ENCODE results near the gene GLTPD2.

The GLTPD2 gene

DNA sequence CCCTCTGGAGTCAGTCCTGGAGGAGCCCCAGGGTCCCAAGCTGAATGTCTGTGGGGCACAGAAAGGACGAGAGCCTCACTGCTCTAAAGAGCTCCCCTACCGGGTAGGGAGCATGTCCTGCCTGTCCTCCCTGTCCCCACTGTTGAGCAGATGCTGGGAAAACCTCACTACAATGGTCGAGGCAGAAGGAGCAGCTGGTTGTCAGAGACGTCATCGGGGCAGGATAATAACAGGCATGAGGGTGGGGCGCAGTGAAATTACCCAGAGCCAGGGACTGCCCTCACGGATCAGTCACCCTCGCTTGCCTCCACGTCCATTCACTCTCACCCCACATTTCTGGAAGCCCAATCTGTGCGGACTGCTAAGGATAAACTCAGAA is 16.5 kb upstream of the GLTPD2 start:
- H3K4me3 ChIP-seq (ENCODE audit: low read depth in 1 of 2, low read length in 2 of 2), result no peak overlapping the region
- H3K9me3 ChIP-seq (ENCODE audit: control insufficient read depth in 1 of 2, low read length in 2 of 2), result no peaks in the 10 kb centered on the region
- H3K27me3 ChIP-seq (ENCODE audit: low read depth, low read length), result no peaks in the 10 kb centered on the region
- H3K36me3 ChIP-seq (ENCODE audit: control insufficient read depth in 1 of 2, insufficient read depth in 2 of 2, low read length in 2 of 2), result no peaks in the 10 kb centered on the region
- H3K27ac ChIP-seq (ENCODE audit: low read length), result peak overlapping the region; percentile 74
- no peaks in the 10 kb centered on the region for H3K4me1 ChIP-seq (ENCODE audit: control insufficient read depth in 1 of 2, insufficient read depth in 2 of 2, low read length in 2 of 2)

DNA sequence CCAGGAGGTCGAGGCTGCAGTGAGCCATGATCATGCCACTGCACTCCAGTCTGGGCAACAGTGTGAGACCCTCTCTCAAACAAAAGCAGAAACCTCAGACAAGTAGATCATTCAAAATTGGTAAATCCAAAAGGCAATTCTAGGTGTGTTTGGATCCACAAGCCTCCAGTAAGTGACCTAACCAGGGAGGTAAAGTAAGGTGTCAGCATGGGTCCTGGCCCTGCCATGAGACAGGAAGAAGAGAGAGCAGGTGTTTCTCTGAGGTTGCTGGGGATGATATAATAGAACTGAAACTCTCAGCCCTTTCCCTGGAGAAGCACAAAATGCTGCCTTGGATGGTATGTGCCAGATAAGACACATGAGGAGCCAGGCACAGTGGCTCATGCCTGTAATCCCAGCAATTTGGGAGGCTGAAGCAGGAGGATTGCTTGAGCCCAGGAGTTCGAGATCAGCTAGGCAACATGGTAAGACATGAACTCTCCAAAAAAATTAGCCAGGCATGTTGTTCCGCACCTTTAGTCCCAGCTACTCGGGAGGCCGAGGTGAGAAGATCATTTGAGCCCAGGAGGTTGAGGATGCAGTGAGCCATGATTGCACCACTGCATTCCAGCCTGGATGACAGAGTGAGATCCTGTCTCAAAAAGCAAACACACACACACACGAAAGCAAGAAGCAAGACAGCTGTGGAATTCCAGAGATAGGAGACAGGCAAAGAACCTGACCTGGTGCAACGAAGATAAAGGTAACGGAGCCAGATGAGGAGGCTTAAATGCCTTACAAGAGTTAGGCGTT is 10.6 kb upstream of the GLTPD2 start:
- Histone ChIP-seq H3K36me3 (ENCODE audit: control insufficient read depth in 1 of 2, insufficient read depth in 2 of 2, low read length in 2 of 2) (no peaks in the 10 kb centered on the region), H3K9me3 (ENCODE audit: control insufficient read depth in 1 of 2, low read length in 2 of 2) (no peaks in the 10 kb centered on the region), H3K4me1 (ENCODE audit: control insufficient read depth in 1 of 2, insufficient read depth in 2 of 2, low read length in 2 of 2) (no peaks in the 10 kb centered on the region), H3K4me3 (ENCODE audit: low read depth in 1 of 2, low read length in 2 of 2) (no peak overlapping the region), H3K27me3 (ENCODE audit: low read depth, low read length) (no peaks in the 10 kb centered on the region), H3K27ac (ENCODE audit: low read length) (no peak overlapping the region)

DNA sequence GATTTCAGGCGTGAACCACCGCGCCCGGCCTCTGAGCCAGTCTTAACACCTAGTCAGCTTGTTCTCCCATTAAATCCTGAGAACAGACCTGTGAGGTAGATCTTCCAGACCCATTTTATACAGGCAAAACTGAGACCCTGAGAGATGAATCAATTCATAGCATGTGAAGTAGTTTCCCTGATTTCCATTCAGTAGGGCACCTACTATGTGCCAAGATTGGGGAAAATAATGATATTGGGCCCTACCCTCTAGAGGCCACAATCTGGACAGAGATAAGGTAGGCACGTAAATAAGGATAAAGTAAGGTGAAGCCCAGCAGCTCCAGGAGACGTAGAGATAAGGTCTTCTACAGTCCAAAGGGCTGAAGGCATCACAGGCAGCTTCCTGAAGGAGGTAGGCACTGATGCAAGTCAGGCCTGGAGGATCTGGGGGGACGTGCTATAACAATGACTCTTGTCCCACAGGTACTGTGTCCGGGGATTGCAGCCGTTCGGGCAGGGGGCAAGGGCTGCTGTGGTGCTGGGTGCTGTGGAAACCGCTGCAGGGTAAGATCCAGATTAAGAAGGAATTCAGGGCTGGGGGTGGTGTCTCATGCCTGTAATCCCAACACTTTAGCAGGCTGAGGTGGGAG is 8.3 kb upstream of the GLTPD2 start:
- no peaks in the 10 kb centered on the region for H3K9me3 ChIP-seq (ENCODE audit: control insufficient read depth in 1 of 2, low read length in 2 of 2)
- peaks cover 0 to 3% of the 10 kb centered on the region in 2 donors for H3K4me1 ChIP-seq (ENCODE audit: control insufficient read depth in 1 of 2, insufficient read depth in 2 of 2, low read length in 2 of 2)
- H3K36me3 ChIP-seq (ENCODE audit: control insufficient read depth in 1 of 2, insufficient read depth in 2 of 2, low read length in 2 of 2), result no peaks in the 10 kb centered on the region
- H3K27me3 ChIP-seq (ENCODE audit: low read depth, low read length), result peaks cover 3% of the 10 kb centered on the region
- no peak overlapping the region for H3K27ac ChIP-seq (ENCODE audit: low read length)
- H3K4me3 ChIP-seq (ENCODE audit: low read depth in 1 of 2, low read length in 2 of 2), result no peak overlapping the region

DNA sequence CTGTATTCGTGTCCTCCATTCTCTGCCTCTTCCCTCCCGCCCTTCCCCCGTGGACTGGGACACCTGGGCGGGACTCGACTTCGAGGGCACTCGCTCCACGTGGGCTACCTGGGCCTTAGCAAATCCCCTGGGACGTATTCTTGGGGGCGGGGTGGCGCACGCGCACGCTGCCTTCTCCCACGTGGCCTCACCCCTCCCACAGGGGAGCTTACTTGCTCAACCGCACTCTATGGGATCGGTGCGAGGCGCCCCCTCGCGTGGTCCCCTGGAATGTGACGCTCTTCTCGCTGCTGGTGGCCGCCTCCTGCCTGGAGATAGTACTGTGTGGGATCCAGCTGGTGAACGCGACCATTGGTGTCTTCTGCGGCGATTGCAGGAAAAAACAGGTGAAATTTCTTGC is 6.1 kb upstream of the GLTPD2 start:
- peaks cover 3% of the 10 kb centered on the region for H3K27me3 ChIP-seq (ENCODE audit: low read depth, low read length)
- no peaks in the 10 kb centered on the region for H3K36me3 ChIP-seq (ENCODE audit: control insufficient read depth in 1 of 2, insufficient read depth in 2 of 2, low read length in 2 of 2)
- H3K4me3 ChIP-seq (ENCODE audit: low read depth in 1 of 2, low read length in 2 of 2), result no peak overlapping the region
- H3K4me1 ChIP-seq (ENCODE audit: control insufficient read depth in 1 of 2, insufficient read depth in 2 of 2, low read length in 2 of 2), result peaks cover 0 to 18% of the 10 kb centered on the region in 2 donors
- H3K27ac ChIP-seq (ENCODE audit: low read length), result no peak overlapping the region
- H3K9me3 ChIP-seq (ENCODE audit: control insufficient read depth in 1 of 2, low read length in 2 of 2), result no peaks in the 10 kb centered on the region

DNA sequence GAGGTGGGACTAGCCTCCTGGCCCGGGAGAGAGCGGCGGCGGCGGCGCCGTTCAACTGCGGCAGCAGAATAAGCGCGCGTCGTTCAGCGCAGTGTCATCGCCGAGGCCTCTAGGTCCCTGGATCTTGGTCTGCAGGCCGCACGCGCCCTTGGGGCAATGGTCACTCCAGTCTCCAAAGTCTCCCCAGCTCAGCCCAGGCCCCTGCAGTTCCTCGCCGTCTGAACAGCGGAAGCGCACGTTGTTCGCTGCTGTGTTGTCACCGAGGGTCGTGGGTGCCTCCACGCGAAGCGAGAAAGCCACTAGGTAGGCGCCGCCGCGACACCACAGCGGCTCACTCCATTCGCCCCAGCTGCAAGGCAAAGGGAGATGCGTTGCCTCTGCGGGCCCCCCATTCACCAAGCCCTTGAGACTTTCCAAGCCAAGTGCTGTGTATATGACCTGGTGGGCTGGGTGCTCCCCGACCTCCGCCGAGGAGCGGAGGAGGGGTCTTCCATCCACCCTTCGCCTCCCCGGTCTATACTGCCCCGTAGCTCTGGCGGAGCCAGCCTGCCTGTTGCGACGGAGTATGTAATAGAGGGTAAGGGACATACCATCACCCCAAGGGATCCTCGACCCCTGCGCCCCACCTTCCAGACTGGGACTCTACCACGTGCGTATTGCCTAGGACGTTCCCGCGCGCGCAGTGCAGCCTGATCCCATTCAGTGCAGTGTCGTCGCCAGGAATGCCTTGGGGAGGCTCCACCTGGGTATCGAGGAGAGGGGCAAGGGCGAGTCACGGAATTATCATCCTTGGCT is 3.3 kb upstream of the GLTPD2 start:
- H3K27me3 ChIP-seq (ENCODE audit: low read depth, low read length), result peaks cover 3% of the 10 kb centered on the region
- H3K9me3 ChIP-seq (ENCODE audit: control insufficient read depth in 1 of 2, low read length in 2 of 2), result no peaks in the 10 kb centered on the region
- peak overlapping the region; percentile 19 to 51 for H3K4me3 ChIP-seq (ENCODE audit: low read depth in 1 of 2, low read length in 2 of 2)
- no peaks in the 10 kb centered on the region for H3K36me3 ChIP-seq (ENCODE audit: control insufficient read depth in 1 of 2, insufficient read depth in 2 of 2, low read length in 2 of 2)
- peaks cover 1 to 30% of the 10 kb centered on the region in 2 donors for H3K4me1 ChIP-seq (ENCODE audit: control insufficient read depth in 1 of 2, insufficient read depth in 2 of 2, low read length in 2 of 2)
- H3K27ac ChIP-seq (ENCODE audit: low read length), result no peak overlapping the region

DNA sequence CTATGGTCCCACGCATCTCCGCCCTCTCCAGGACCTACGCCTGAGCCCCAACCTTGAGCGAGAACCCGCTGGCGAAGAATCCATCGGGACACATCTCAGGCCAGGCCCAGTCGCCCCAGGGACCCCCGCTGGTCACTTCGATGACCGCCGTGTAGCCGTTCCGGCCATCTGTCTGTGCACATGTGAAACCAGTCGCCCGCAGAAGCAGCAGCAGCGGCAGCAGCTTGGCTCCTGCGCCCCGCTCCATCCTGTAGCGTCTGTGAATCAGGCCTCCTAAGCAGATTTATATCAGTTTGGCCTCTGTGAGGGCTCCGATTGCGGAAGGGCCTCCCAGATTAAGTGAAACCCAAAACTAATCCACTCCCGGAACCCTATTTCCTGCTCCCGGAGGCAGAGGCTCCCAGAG is 2.7 kb upstream of the GLTPD2 start, which contains the start of gene VMO1:
Gene VMO1, minus strand, starts transcription at position 259 of the 406 bp plus-strand sequence. Its CDS starts 12 bp downstream, at position 247.
- Histone ChIP-seq H3K27me3 (ENCODE audit: low read depth, low read length) (peaks cover 3% of the 10 kb centered on the region), H3K4me3 (ENCODE audit: low read depth in 1 of 2, low read length in 2 of 2) (peak within 1 kb of the TSS; percentile 19 to 51)

DNA sequence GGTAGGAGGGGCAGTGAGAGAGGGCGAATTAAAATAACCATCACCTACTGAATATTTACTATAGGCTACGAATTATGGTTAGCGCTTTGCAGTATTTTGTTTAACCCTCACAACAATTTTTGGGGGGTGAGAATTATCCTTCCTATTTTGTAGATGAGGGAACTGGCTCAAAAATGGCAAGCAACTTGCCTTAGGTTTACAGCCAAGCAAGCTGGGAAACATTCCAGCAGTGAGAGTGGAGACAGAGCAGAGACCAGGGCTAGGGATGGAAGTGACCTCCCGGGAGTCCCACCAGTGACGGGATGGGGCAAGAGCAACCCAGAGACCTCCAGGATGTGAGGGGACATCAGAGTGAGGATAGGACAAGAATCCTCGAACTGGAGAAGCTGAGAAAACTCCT is 2.2 kb upstream of the GLTPD2 start:
- Histone ChIP-seq H3K9me3 (ENCODE audit: control insufficient read depth in 1 of 2, low read length in 2 of 2) (no peaks in the 10 kb centered on the region), H3K36me3 (ENCODE audit: control insufficient read depth in 1 of 2, insufficient read depth in 2 of 2, low read length in 2 of 2) (no peaks in the 10 kb centered on the region), H3K27ac (ENCODE audit: low read length) (no peak overlapping the region), H3K4me1 (ENCODE audit: control insufficient read depth in 1 of 2, insufficient read depth in 2 of 2, low read length in 2 of 2) (peaks cover 5 to 32% of the 10 kb centered on the region in 2 donors), H3K27me3 (ENCODE audit: low read depth, low read length) (peaks cover 3% of the 10 kb centered on the region), H3K4me3 (ENCODE audit: low read depth in 1 of 2, low read length in 2 of 2) (peak overlapping the region; percentile 19 to 51)

More for the DNA sequence above, 2.7 kb upstream of the GLTPD2 start, which contains the start of gene VMO1:
- Histone ChIP-seq H3K27ac (ENCODE audit: low read length) (no peak within 1 kb of the TSS), H3K9me3 (ENCODE audit: control insufficient read depth in 1 of 2, low read length in 2 of 2) (no peaks in the 10 kb centered on the region), H3K4me1 (ENCODE audit: control insufficient read depth in 1 of 2, insufficient read depth in 2 of 2, low read length in 2 of 2) (peaks cover 5 to 32% of the 10 kb centered on the region in 2 donors), H3K36me3 (ENCODE audit: control insufficient read depth in 1 of 2, insufficient read depth in 2 of 2, low read length in 2 of 2) (no peaks in the 10 kb centered on the region)

DNA sequence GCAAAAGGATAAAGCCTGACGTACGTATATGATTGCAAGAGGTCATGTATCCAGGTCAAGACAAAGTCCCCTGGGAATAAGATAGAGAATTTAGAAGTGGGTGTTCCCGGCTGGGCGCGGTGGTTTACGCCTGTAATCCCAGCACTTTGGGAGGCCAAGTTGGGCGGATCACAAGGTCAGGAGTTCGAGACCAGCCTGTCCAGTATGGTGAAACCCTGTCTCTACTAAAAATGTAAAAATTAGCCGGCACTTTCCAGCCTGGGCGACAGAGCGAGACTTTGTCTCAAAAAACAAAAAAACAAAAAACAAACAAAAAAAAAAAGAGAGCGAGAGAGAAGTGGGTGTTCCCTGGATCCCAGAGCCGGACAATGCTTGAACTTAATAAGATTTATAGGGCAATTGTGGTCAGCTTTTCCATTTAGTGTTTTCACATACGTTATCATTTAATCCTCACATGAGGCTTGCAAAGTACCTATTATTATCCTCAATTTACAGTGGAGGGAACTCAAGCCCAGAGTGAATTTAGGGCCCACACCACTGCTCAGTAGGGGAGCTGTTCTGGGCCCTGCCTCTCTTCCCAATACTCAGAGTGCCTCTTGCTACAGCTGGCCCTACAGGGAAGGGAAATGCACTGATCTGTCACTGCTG is 481 bp upstream of the GLTPD2 start:
- Histone ChIP-seq H3K27me3 (ENCODE audit: low read depth, low read length) (peaks cover 3% of the 10 kb centered on the region), H3K4me1 (ENCODE audit: control insufficient read depth in 1 of 2, insufficient read depth in 2 of 2, low read length in 2 of 2) (peaks cover 5 to 32% of the 10 kb centered on the region in 2 donors), H3K36me3 (ENCODE audit: control insufficient read depth in 1 of 2, insufficient read depth in 2 of 2, low read length in 2 of 2) (no peaks in the 10 kb centered on the region), H3K4me3 (ENCODE audit: low read depth in 1 of 2, low read length in 2 of 2) (peak overlapping the region; percentile 68 to 84), H3K9me3 (ENCODE audit: control insufficient read depth in 1 of 2, low read length in 2 of 2) (no peaks in the 10 kb centered on the region), H3K27ac (ENCODE audit: low read length) (no peak overlapping the region)

DNA sequence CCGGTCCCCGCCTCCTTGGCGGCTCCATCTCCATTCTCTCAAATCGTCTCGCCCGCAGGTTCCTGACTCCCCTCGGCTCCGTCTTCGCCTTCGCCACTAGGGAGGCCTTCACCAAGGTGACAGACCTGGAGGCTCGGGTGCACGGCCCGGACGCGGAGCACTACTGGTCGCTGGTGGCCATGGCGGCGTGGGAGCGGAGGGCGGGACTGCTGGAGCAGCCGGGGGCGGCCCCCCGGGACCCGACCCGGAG is 862 bp downstream of the GLTPD2 start:
- Histone ChIP-seq H3K4me3 (ENCODE audit: low read depth in 1 of 2, low read length in 2 of 2) (peak overlapping the region; percentile 68 to 84), H3K36me3 (ENCODE audit: control insufficient read depth in 1 of 2, insufficient read depth in 2 of 2, low read length in 2 of 2) (no peaks in the 10 kb centered on the region), H3K27me3 (ENCODE audit: low read depth, low read length) (no peaks in the 10 kb centered on the region), H3K9me3 (ENCODE audit: control insufficient read depth in 1 of 2, low read length in 2 of 2) (no peaks in the 10 kb centered on the region), H3K4me1 (ENCODE audit: control insufficient read depth in 1 of 2, insufficient read depth in 2 of 2, low read length in 2 of 2) (peaks cover 5 to 32% of the 10 kb centered on the region in 2 donors), H3K27ac (ENCODE audit: low read length) (peak overlapping the region; percentile 23)

DNA sequence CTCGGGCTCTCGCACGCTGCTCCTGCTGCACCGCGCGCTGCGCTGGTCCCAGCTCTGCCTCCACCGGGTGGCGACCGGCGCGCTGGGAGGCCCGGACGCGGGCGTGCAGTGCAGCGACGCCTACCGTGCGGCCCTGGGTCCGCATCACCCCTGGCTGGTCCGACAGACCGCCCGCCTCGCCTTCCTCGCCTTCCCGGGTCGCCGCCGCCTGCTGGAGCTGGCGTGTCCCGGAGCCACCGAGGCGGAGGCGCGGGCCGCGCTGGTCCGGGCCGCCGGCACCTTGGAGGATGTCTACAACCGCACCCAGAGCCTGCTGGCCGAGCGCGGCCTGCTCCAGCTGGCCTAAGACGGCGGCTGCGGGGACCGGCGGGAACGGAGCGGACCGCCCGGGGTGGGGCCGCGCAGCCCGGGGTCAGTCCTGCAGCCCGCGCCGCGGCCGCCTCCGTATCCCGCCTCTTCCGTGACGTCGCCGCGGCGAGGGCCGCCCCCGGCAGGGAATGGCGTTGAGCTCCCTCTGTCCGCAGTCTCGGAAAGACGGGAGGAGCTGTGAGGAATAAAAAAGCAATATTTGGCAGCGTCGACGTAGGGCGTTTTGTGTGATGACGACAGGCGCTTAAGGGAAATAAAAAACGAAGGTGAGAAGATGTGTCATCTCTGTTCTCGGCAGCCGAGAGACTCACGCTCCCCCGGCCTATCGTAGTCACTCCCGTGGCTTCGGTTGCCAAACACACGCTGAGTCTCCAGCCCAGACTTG is 1.4 kb downstream of the GLTPD2 start:
- H3K27ac ChIP-seq (ENCODE audit: low read length), result peak overlapping the region; percentile 84
- no peaks in the 10 kb centered on the region for H3K27me3 ChIP-seq (ENCODE audit: low read depth, low read length)
- H3K9me3 ChIP-seq (ENCODE audit: control insufficient read depth in 1 of 2, low read length in 2 of 2), result no peaks in the 10 kb centered on the region
- H3K36me3 ChIP-seq (ENCODE audit: control insufficient read depth in 1 of 2, insufficient read depth in 2 of 2, low read length in 2 of 2), result no peaks in the 10 kb centered on the region
- peak overlapping the region; percentile 68 to 84 for H3K4me3 ChIP-seq (ENCODE audit: low read depth in 1 of 2, low read length in 2 of 2)
- H3K4me1 ChIP-seq (ENCODE audit: control insufficient read depth in 1 of 2, insufficient read depth in 2 of 2, low read length in 2 of 2), result peaks cover 5 to 32% of the 10 kb centered on the region in 2 donors

All from muscle layer of duodenum (tissue), 2 donors.